ENCODE data around the gene FOXJ3. TPM values are rescaled to one million over a fixed set of nuclear protein-coding genes. Genes with fewer than 3 reads are reported as not detected.

FOXJ3 gene
- total RNA-seq, 1 donor from 2014 or later, result 49.4 TPM

DNA sequence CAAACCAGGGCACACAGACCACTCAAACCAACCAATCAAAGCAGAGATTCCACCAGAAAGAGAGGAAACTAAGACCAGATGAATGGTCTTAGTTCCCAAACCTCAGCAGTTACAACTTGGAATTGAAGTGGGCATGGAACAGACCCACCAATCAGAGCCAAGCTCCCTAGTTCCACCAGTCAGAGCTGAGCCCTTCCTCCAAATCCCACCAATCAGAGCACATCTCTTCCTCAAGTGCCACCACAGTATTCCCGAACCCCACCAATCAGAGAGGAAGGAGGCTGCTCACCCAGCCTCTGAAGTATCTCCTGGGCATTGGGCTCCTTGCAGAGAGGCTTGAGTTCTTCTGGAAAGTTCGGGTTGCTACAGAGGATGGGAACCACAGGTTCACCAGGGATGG is 171.9 kb downstream of the FOXJ3 start:
- DNase-seq (ENCODE audit: extremely low spot score, unreplicated experiment), result peak; percentile 37
- Mint-ChIP-seq H3K36me3 (no peaks in the 10 kb centered on the region), H3K4me3 (no peak overlapping the region), H3K27me3 (no peaks in the 10 kb centered on the region), H3K9me3 (peaks cover 14% of the 10 kb centered on the region), H3K4me1 (ENCODE audit: unreplicated experiment) (peaks cover 13% of the 10 kb centered on the region), H3K27ac (no peak overlapping the region)
- TF ChIP-seq, protein P1, sequence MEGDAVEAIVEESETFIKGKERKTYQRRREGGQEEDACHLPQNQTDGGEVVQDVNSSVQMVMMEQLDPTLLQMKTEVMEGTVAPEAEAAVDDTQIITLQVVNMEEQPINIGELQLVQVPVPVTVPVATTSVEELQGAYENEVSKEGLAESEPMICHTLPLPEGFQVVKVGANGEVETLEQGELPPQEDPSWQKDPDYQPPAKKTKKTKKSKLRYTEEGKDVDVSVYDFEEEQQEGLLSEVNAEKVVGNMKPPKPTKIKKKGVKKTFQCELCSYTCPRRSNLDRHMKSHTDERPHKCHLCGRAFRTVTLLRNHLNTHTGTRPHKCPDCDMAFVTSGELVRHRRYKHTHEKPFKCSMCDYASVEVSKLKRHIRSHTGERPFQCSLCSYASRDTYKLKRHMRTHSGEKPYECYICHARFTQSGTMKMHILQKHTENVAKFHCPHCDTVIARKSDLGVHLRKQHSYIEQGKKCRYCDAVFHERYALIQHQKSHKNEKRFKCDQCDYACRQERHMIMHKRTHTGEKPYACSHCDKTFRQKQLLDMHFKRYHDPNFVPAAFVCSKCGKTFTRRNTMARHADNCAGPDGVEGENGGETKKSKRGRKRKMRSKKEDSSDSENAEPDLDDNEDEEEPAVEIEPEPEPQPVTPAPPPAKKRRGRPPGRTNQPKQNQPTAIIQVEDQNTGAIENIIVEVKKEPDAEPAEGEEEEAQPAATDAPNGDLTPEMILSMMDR (conservative IDR thresholded peaks at IDR 0.05), result no peak

DNA sequence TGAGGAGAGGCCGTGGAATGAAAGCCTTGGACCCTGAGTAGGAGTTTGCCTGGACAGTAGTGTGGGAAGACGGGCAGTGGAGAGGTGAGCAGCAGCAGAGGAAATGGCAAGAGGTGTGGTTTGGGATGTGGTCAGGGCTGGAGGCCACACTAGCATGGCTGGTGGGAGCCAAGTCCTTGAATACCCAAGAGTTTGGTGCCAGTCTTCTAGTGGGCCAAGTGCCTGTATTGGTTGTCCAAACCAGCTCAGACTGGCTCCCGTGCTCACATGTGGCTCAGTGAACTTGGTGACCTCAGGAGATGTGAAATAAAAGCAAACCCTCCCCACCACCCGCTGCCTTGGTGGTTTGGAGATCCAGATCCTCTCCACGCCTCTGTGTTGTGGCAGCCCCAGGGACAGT is 172.9 kb downstream of the FOXJ3 start:
- Mint-ChIP-seq H3K4me1 (ENCODE audit: unreplicated experiment) (peaks cover 13% of the 10 kb centered on the region), H3K27ac (no peak overlapping the region), H3K36me3 (no peaks in the 10 kb centered on the region), H3K4me3 (no peak overlapping the region), H3K27me3 (no peaks in the 10 kb centered on the region), H3K9me3 (peaks cover 14% of the 10 kb centered on the region)
- TF ChIP-seq, protein P1 (conservative IDR thresholded peaks at IDR 0.05), result no peak
- peak; percentile 48 for DNase-seq (ENCODE audit: extremely low spot score, unreplicated experiment)

DNA sequence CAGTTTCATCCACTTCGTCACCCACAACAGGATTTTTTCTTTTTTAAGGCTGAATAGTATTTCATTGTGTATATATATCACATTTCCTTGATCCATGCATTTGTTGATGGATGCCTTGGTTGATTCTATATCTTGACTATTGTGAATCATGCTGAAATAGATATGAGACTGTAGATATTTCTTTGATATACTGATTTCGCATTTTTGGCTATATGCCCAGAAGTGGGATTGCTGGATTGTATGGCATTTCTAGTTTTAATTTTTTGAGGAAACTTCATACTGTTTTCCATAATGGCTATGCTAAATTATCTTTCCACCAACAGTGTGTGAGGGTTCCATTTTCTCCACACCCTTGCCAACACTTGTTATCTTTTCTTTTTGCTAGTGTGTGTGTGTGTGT is 176.8 kb downstream of the FOXJ3 start:
- Mint-ChIP-seq H3K27me3 (no peaks in the 10 kb centered on the region), H3K36me3 (no peaks in the 10 kb centered on the region), H3K27ac (no peak overlapping the region), H3K4me1 (ENCODE audit: unreplicated experiment) (no peaks in the 10 kb centered on the region), H3K4me3 (no peak overlapping the region), H3K9me3 (peaks cover 14% of the 10 kb centered on the region)
- DNase-seq (ENCODE audit: extremely low spot score, unreplicated experiment), result no peak
- TF ChIP-seq, protein P1 (conservative IDR thresholded peaks at IDR 0.05), result no peak

DNA sequence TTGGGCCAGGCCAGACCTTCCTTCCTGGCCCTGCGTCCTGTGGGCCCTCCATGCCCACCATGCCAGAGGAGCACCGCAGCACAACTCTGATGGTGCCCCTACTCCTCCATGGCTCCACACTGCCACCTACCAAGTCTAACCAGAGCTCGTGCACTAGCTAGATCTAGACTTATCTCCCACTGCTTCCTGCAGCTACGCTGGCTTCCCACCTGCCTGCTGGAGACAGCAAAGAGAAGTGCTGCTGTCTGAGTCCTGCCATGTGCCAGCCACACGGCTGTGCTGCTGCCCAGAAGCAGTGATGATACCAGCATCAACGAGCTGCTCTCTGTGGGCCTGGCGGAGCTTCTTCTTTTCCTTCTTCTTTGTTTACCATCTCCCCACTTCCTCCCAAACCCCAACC is 177.4 kb downstream of the FOXJ3 start:
- Mint-ChIP-seq H3K27ac (no peak overlapping the region), H3K36me3 (no peaks in the 10 kb centered on the region), H3K9me3 (peaks cover 14% of the 10 kb centered on the region), H3K4me3 (no peak overlapping the region), H3K4me1 (ENCODE audit: unreplicated experiment) (no peaks in the 10 kb centered on the region), H3K27me3 (no peaks in the 10 kb centered on the region)
- TF ChIP-seq, protein P1 (conservative IDR thresholded peaks at IDR 0.05), result no peak
- DNase-seq (ENCODE audit: extremely low spot score, unreplicated experiment), result no peak

DNA sequence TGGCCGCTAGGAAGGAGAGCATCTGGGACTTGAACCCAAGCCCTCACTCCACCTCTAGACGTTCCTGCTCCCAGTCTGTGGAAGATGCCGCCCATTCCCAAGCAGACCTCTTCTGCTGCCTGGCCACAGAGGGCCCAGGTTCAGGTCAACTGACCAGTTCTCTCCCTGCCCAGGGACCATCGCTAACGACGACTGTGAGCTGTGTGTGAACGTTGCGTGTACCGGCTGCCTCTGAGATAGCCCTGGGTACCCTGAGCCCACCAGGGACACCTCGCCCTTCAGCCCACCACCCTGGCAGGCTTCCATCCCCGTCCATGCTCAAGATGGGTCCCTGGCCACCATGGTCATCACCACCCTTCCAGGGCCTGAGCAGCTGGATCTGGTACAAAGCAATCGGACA is 179.7 kb downstream of the FOXJ3 start:
- DNase-seq (ENCODE audit: extremely low spot score, unreplicated experiment), result no peak
- TF ChIP-seq, protein P1 (conservative IDR thresholded peaks at IDR 0.05), result no peak
- Mint-ChIP-seq H3K27ac (no peak overlapping the region), H3K4me1 (ENCODE audit: unreplicated experiment) (no peaks in the 10 kb centered on the region), H3K9me3 (no peaks in the 10 kb centered on the region), H3K27me3 (peaks cover under 1% of the 10 kb centered on the region), H3K4me3 (no peak overlapping the region), H3K36me3 (no peaks in the 10 kb centered on the region)

DNA sequence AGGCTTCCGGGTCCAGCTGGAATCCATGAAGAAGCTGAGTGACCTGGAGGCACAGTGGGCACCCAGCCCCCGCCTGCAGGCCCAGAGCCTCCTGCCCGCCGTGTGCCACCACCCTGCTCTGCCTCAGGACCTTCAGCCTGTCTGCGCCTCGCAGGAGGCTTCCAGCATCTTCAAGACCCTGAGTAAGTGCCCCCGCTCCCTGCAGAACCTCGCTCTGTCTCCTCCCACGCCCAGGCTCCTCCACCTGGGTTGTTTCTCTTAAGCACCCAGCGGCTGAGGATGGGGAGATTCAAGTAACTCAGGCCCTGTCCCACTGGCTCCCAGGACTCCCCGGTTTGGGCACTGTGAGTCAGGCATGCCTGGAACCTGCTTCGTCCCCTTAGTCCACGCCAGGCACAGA is 180.3 kb downstream of the FOXJ3 start:
- Mint-ChIP-seq H3K9me3 (no peaks in the 10 kb centered on the region), H3K27ac (no peak overlapping the region), H3K4me1 (ENCODE audit: unreplicated experiment) (no peaks in the 10 kb centered on the region), H3K36me3 (no peaks in the 10 kb centered on the region), H3K4me3 (no peak overlapping the region), H3K27me3 (peaks cover 5% of the 10 kb centered on the region)
- TF ChIP-seq, protein P1 (conservative IDR thresholded peaks at IDR 0.05), result no peak
- DNase-seq (ENCODE audit: extremely low spot score, unreplicated experiment), result no peak
